Activated CD4-positive, CD25-positive, alpha-beta regulatory T cell (primary cell): ENCODE results near the gene STX8.

Experiments used
- DNase-seq, 4 experiments: peaks; one replicate each; lab custom pipeline; 2025; lab: John Stamatoyannopoulos, UW

STX8 gene

GRCh38 chr17:9225305-9226101 is 350.1 kb downstream of the STX8 start:
- DNase-seq: no peak

- no peak for DNase-seq
Measured at GRCh38 chr17:9224485-9224884, 351.1 kb downstream of the STX8 start.

DNA sequence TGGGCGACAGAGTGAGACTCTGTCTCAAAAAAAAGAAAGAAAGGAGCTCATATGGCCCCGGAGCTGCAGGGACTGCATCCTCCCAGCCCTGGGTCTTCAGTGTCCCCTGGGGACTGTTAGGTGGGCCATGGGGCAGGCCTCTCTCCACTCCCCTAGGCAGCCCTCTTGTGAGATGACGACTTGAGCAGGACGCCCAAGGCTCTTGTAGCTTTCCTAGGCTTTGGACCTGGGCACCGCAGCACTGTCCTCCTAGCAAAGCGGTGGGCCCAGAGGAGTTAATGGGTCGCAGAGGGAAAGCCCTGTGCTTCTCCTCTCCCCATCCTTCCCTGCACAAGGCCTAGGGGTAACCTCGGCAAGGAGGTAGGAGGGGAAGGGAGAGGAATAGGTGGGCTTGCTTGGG is 352.1 kb downstream of the STX8 start:
- no peak for DNase-seq

- DNase-seq: no peak
Measured at GRCh38 chr17:9221922-9222180, 353.8 kb downstream of the STX8 start.

- DNase-seq: no peak
Measured at GRCh38 chr17:9221147-9221921, 354.3 kb downstream of the STX8 start.

DNA sequence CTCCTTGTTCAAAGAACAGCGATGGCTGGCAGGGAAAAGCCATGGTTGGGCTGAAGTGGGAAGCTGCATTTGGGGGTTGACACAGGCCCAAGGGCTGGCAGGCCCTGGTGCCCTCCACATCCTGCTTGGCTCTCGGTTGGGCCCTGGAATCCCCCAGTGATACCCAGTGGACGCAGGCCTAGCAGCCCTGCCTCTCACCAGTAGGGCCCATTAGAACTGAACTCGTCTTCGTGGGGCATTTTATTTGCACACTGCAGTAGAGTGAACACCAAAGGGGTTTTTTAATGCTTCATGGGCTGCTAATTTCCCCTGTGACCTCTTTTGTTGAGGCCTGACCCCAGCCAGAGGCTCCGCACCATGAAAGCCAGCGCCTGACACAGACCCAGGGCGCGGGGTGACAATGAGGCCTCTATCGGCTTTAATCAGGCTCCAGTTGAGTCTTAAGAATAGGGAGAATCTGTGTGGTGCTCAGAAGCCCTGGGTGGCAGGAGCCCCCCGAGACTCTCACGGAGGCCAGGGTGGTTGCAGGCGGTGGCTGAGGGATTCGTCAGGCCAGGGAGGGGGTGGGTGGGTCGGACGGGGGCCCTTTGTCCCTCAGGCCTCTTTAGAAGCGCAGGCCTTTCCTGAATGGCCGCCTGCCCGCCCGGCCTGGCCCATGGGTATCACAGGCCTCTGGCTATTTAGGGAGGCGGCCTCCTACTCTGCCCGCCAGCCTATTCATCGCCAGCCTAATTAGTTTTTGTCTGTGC is 355.0 kb downstream of the STX8 start:
- DNase-seq: no peak

- no peak for DNase-seq
Measured at GRCh38 chr17:9219631-9220397, 355.8 kb downstream of the STX8 start.

GRCh38 chr17:9218911-9219310 is 356.7 kb downstream of the STX8 start:
- DNase-seq: no peak

GRCh38 chr17:9218064-9218635 is 357.5 kb downstream of the STX8 start:
- no peak for DNase-seq

DNA sequence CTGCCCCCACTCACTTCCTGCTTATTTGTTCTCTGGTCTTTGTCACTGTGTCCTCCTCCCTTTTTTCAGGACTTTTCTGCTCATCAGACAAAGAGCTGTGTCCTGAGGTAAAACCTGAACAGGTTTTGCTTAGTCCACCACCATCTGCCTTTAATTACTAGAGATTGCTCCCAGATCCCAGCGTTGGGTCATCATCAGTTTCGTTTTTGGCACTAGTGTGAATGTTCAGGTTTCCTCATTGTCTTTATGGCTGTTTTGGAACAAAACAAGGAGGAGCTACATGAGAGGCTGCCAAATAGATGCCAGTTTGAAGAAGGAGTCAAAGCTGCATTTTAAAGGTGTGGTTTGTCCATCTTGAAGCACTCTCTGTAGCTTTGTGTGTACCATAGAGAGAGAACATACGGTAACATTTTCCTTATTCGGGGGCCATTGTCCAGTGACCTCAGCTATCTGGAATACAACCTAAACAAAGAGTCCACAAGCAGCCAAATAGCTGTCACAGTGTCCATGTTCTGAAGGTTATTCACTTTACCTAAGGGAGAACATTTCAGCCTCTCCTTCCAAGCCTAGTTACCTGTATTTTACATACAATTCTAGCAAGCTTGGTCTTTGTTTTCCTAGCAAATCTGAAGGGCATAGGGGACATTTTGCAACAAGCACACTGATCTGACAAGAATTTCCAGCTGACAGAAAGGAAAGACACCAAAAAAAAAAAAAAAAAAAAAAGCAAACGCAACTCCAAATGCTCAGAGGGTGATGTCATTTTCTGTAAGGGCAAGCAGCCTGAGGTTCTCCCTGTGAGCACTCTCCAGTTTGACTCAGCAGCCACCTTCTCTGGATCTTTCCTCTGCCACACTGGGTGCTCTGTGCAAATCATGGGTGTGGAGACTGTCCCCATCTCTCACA is 358.2 kb downstream of the STX8 start:
- no peak for DNase-seq

GRCh38 chr17:9215465-9215864 is 360.2 kb downstream of the STX8 start:
- DNase-seq: no peak

- no peak for DNase-seq
Measured at GRCh38 chr17:9213303-9213640, 362.3 kb downstream of the STX8 start.

DNA sequence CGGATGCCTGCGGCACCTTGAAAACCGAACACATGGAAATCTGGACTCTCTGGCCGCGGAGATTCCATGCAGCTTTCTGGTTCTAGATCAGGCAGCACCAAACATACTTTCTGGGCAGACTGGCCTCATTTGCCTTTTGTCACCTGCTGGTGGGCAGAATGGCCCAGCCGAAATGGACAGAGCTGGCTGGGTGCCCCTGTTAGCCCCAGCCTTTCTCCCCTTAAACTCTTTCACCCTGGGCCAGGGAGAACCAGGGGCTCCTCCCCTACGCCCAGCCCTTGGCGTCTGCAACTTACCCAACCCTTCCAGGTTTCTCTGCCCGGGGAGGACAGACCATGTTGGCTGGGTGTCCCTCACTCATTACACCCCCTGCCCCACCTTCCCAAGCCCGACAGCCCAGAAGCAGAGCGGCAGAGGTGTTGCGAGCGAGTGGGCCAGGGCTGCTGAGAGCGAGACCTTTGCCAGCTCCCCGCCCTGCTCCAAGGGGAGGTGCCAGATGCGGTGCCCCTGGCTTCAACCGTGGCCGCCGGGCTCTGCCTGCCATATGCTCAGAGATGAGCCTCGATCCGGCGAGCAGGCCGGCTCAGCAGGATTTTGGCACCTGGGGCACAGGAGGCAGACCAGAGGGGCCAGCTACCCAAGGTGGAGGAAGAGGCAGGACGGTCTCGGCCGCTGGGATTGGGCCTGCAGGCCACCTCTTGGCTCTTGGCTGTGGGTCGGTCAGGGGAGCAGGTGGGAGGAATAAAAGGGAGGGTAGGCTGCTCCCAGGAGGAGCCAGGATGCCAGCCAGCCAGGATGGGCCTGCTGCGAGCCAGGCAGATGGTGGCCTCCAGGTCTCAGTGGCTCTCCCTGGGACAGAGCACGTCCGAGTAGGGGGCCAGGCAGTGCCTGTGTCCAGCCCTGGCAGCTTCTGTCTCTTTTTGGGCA is 363.0 kb downstream of the STX8 start:
- no peak for DNase-seq

DNA sequence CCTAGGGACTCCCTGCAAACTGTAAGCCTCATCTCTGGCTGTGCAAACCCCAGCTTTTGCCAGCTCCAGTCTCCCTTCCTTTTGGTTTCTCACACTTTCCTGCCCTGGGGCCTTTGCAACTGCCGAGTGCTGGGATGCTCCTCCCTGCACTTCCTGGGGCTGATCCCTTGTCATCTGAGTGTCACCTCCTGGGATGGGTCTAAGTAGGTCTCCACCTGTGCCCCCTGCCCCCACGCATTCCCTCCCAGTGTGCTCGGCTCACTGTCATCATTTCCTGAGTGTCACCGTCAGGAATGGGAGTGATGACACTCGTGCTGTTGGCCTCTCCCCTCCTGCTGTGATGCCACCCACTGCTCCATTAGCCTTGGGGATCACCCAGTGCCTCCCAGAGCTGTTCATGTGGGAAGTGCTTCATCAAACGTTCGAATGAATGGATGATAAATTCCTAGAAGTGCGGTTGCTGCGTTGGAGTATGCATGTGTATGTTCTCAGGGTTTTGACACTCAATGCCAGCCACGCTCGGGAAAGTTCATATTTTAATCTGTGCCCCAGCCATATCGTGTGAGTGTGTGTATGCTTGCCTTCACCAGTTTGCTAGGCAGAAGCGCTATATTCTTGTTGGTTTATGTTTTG is 364.4 kb downstream of the STX8 start:
- DNase-seq: no peak

- no peak for DNase-seq
Measured at GRCh38 chr17:9209781-9210370, 365.7 kb downstream of the STX8 start.

DNA sequence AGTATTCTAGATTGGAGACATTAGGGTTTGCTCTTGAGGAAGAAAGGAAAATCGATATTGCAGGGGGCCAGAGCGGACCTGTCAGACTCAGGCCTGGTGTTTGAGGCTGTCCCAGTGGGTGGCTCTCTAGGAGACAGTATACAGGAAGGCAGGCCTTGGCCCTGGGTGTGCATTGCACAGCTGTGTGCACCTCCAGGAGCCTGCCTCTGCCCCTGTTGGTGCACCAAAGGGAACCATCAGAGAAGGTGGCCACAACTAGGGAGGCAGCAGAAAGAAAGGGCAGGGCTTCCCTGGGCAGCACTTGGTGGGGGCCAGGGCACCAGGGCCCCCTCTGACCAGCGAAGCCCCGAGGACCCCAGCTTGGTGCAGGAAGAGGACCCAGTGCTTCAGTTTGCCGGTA is 366.3 kb downstream of the STX8 start:
- DNase-seq: no peak

DNA sequence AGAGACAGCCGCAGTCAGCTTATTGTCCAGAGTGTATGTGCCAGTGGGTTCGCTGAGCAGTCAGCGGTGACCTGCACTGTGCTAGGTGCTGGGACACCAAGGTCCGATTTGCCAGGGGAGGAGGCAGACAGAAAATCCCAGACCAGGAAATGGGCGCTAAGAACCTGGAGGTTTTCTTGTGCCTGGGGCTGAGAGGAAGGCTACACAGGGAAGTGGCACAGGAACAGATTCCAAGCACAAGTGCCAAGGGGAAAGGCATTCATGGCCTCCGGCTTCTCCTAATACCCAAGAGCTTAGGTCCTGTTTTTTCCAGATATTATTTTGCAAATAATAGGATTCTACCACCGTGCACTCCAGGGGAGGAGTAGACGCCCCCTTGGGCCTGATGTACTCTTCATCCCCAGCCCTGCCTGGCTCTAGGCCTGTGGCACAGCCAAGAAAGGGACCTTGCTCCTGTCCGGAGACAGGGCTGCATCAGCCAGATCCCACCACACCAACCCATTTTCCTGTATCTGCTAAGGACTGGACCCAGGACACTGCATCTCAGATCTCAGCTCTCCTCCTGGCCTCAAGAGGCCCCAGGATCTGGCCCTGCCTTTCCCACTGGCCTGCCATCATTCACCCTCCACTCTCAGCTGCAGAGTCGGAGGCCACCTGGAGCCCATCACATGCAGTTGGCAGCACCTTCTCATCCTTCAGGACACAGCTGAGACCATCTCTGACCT is 367.1 kb downstream of the STX8 start:
- DNase-seq: no peak

- DNase-seq: no peak
Measured at GRCh38 chr17:9206741-9207332, 368.8 kb downstream of the STX8 start.
